HL-60/S4 treated with phorbol 12-myristate 13-acetate at 8.2 ng/mL for 4 days and 3 days (cell line): ENCODE results near the gene AMZ1.
"Not testable (repeated sequence)": the region's sequence is repeated elsewhere in the genome, so short reads cannot be mapped to it uniquely, and the experiment has no call there.

Source experiments
- in situ Hi-C: fragments of 300-500 bp; cut with MboI; formaldehyde crosslinking; loops from 2 replicates; pipeline ENCODE4 v1.15.0; 2022; ENCODE audit warnings: low sequenced_read_pairs

AMZ1 gene

GRCh38 chr7:2709553-2710285, 21.7 kb downstream of the AMZ1 start:
- in situ Hi-C loops: no loop called here

GRCh38 chr7:2710286-2710655, 22.3 kb downstream of the AMZ1 start:
- in situ Hi-C loops: no loop called here

- in situ Hi-C loops: no loop called here
Measured at GRCh38 chr7:2710901-2711551, 23.0 kb downstream of the AMZ1 start.

GRCh38 chr7:2711895-2712675, 24.1 kb downstream of the AMZ1 start:
- in situ Hi-C loops: no loop called here

- in situ Hi-C loops: no loop called here
Measured at GRCh38 chr7:2713370-2713769, 25.4 kb downstream of the AMZ1 start.

- in situ Hi-C loops: no loop called here
Measured at GRCh38 chr7:2713978-2714377, 26.0 kb downstream of the AMZ1 start.

- in situ Hi-C loops: no loop called here
Measured at GRCh38 chr7:2714636-2715035, 26.6 kb downstream of the AMZ1 start.

- in situ Hi-C loops: no loop called here
Measured at GRCh38 chr7:2715341-2716231, 27.6 kb downstream of the AMZ1 start.

- in situ Hi-C loops: no loop called here
Measured at GRCh38 chr7:2716488-2716887, 28.5 kb downstream of the AMZ1 start.

GRCh38 chr7:2716906-2717292, 28.9 kb downstream of the AMZ1 start:
- in situ Hi-C loops: no loop called here

- in situ Hi-C loops: no loop called here
Measured at GRCh38 chr7:2717293-2718261, 29.6 kb downstream of the AMZ1 start.

GRCh38 chr7:2718296-2718965, 30.4 kb downstream of the AMZ1 start:
- in situ Hi-C loops: no loop called here

GRCh38 chr7:2719007-2719406, 31.0 kb downstream of the AMZ1 start:
- in situ Hi-C loops: no loop called here

GRCh38 chr7:2720024-2720423, 32.0 kb downstream of the AMZ1 start:
- in situ Hi-C loops: no loop called here

GRCh38 chr7:2721842-2722241, 33.8 kb downstream of the AMZ1 start:
- in situ Hi-C loops: no loop called here

GRCh38 chr7:2722591-2722990, 34.6 kb downstream of the AMZ1 start:
- in situ Hi-C loops: no loop called here

GRCh38 chr7:2723138-2723850, 35.3 kb downstream of the AMZ1 start:
- in situ Hi-C loops: no loop called here

- in situ Hi-C loops: not testable (repeated sequence)
Measured at GRCh38 chr7:2724036-2724435, 36.0 kb downstream of the AMZ1 start.
